ENCODE results near the gene AP1S1.
A peak's percentile ranks its signal among the peaks of the same experiment; 100 is the strongest.

AP1S1 gene

GRCh38 chr7:101159696-101160674 lies 5.7 kb downstream of the AP1S1 start:
- no peak for DNase-seq

GRCh38 chr7:101160910-101161309 lies 6.6 kb downstream of the AP1S1 start:
- DNase-seq: no peak

GRCh38 chr7:101161692-101162471 lies 7.6 kb downstream of the AP1S1 start:
- DNase-seq: no peak

GRCh38 chr7:101162551-101163278 lies 8.4 kb downstream of the AP1S1 start:
- DNase-seq: peak; percentile 46

GRCh38 chr7:101163279-101164070 lies 9.2 kb downstream of the AP1S1 start:
- DNase-seq: peak; percentile 83

- DNase-seq: no peak
Observed at GRCh38 chr7:101164071-101164840, 10.0 kb downstream of the AP1S1 start.

- DNase-seq: peak; percentile 91
Observed at GRCh38 chr7:101165075-101165957, 11.0 kb downstream of the AP1S1 start, which contains the start of gene VGF. Gene VGF (minus strand): TSS chr7:101165569. CDS start chr7:101164843, 726 bp downstream.

GRCh38 chr7:101165958-101166647 lies 11.8 kb downstream of the AP1S1 start:
- peak; percentile 23 for DNase-seq

- no peak for DNase-seq
Observed at GRCh38 chr7:101166648-101166908, 12.3 kb downstream of the AP1S1 start.

- DNase-seq: no peak
Observed at GRCh38 chr7:101166909-101167644, 12.8 kb downstream of the AP1S1 start.

GRCh38 chr7:101167645-101168411 lies 13.6 kb downstream of the AP1S1 start:
- DNase-seq: no peak

- DNase-seq: no peak
Observed at GRCh38 chr7:101168412-101169049, 14.3 kb downstream of the AP1S1 start.

- DNase-seq: no peak
Observed at GRCh38 chr7:101169110-101169837, 15.0 kb downstream of the AP1S1 start.

- DNase-seq: peak; percentile 63
Observed at GRCh38 chr7:101169838-101170551, 15.7 kb downstream of the AP1S1 start.

- DNase-seq: no peak
Observed at GRCh38 chr7:101170617-101171441, 16.6 kb downstream of the AP1S1 start.
